Measurements from ENCODE around the gene DLG3. TPM values are rescaled to one million over a fixed set of nuclear protein-coding genes. Genes with fewer than 3 reads are reported as not detected.

Gene DLG3
- total and polyA plus RNA-seq, 10 of the 15 experiments (the other 5 are each of a cell fraction or from before 2014, with no cell fraction given): 1.3 to 32.2 (median 3.9) TPM

DNA sequence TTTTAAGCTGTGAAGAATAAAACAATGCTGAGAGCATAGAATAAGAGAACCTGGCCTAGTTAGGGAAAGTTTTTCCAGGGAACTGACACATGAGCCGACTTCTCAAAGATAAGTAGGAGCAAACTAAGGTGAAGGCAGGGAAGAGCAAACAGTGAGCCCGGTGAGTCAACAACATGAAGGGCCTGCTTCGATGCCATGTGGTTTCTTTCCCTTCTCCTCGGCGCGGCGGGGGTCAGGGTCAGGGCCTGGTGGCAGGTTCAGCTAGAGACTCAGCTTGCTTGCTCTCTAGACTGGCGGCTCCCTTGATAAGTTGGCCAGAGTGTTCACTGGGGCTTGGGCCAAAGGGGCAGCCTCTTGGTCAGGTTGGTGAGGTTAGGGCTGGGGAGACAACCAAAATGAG, 81.1 kb downstream of the DLG3 start:
- H3K79me2 ChIP-seq (ENCODE audit: control insufficient read depth, insufficient read depth, low read length): no peaks in the 10 kb centered on the region
- RAD21 ChIA-PET (ENCODE audit: unreplicated experiment): no interaction called here
- TF ChIP-seq SP1 (IDR thresholded peaks at IDR 0.05; ENCODE audit: low read depth, low read length): no peak
- TF ChIP-seq SMC3 (IDR thresholded peaks at IDR 0.05; ENCODE audit: borderline replicate concordance, low read length): no peak
- in situ Hi-C loops (cut with MboI) (no loop called here), intact Hi-C loops (cut with micrococcal nuclease; ENCODE audit: unreplicated experiment) (no loop called here)
- SMC1A ChIA-PET (ENCODE audit: uncharacterized antibody, unreplicated experiment): no interaction called here
- H3K9ac ChIP-seq (ENCODE audit: control insufficient read depth, insufficient read depth, low read length): no peak overlapping the region
- H3K4me2 ChIP-seq (ENCODE audit: control insufficient read depth, insufficient read depth): no peak overlapping the region
- H3K27ac ChIP-seq (ENCODE audit: control insufficient read depth, insufficient read depth): no peak overlapping the region
- no peak overlapping the region for H3K4me3 ChIP-seq
- BruUV-seq (replicated peaks): no TSS peak
- CTCF ChIA-PET: interaction anchor here (0.9 kb wide), 1 partner anchor 139 kb away, joined by 3 read pairs; no protein-coding TSS in a partner anchor
- H3K27me3 ChIP-seq (replicated peaks in 1 of 2; ENCODE audit: control insufficient read depth in 2 of 2, insufficient read depth in 2 of 2, low read length in 1 of 2): no peaks in the 10 kb centered on the region
- DNase-seq (ENCODE audit: low read depth, low spot score) (no peak), FAIRE-seq (no peak), ATAC-seq (no peak)
- H4K20me1 ChIP-seq (ENCODE audit: control insufficient read depth, insufficient read depth): no peaks in the 10 kb centered on the region
- H3K4me1 ChIP-seq (ENCODE audit: control insufficient read depth, insufficient read depth, low read length): no peaks in the 10 kb centered on the region
- no peak overlapping the region for H2AFZ ChIP-seq (ENCODE audit: control insufficient read depth, low read depth, low read length)
- no peaks in the 10 kb centered on the region; the same call in 2 of the 3 replicates for H3K9me3 ChIP-seq (replicated peaks; ENCODE audit: control insufficient read depth, insufficient read depth, low read length)
- WGBS (ENCODE audit: insufficient coverage, insufficient replicate concordance, low lambda C conversion rate, missing lambda C conversion rate): 50% methylated on average over 8 of the region's 8 CpGs
- POLR2A ChIA-PET: no interaction called here
- H3K36me3 ChIP-seq (ENCODE audit: control insufficient read depth in 2 of 2, insufficient read depth in 2 of 2, low read length in 1 of 2): no peaks in the 10 kb centered on the region

DNA sequence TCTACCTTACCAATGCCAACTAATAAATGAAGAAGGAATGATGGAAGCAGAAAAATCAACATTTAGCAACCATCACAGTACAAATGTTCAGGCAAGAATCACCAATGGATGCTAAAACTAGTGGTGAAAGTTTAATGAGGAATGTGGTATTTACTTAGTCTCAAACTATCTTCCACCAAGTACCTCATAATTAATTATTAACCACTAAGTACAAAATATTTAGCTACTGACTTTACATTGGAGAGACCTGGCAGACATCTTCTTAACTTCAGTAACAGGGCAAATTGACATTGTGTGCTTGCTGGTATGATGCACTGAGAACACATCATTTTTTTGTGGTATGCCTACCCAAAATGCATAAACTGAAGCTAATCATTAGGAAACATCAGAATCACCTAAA, 82.4 kb downstream of the DLG3 start:
- FAIRE-seq (no peak), DNase-seq (ENCODE audit: low read depth, low spot score) (no peak), ATAC-seq (no peak)
- no peaks in the 10 kb centered on the region for H3K36me3 ChIP-seq (ENCODE audit: control insufficient read depth in 2 of 2, insufficient read depth in 2 of 2, low read length in 1 of 2)
- no peak overlapping the region for H3K4me3 ChIP-seq
- no peak overlapping the region for H3K4me2 ChIP-seq (ENCODE audit: control insufficient read depth, insufficient read depth)
- H3K9ac ChIP-seq (ENCODE audit: control insufficient read depth, insufficient read depth, low read length): no peak overlapping the region
- H3K27ac ChIP-seq (ENCODE audit: control insufficient read depth, insufficient read depth): no peak overlapping the region
- H2AFZ ChIP-seq (ENCODE audit: control insufficient read depth, low read depth, low read length): no peak overlapping the region
- H3K27me3 ChIP-seq (replicated peaks in 1 of 2; ENCODE audit: control insufficient read depth in 2 of 2, insufficient read depth in 2 of 2, low read length in 1 of 2): no peaks in the 10 kb centered on the region
- no peaks in the 10 kb centered on the region for H3K4me1 ChIP-seq (ENCODE audit: control insufficient read depth, insufficient read depth, low read length)
- no TSS peak for BruUV-seq (replicated peaks)
- no peaks in the 10 kb centered on the region for H4K20me1 ChIP-seq (ENCODE audit: control insufficient read depth, insufficient read depth)
- H3K9me3 ChIP-seq (replicated peaks; ENCODE audit: control insufficient read depth, insufficient read depth, low read length): no peaks in the 10 kb centered on the region
- no peaks in the 10 kb centered on the region for H3K79me2 ChIP-seq (ENCODE audit: control insufficient read depth, insufficient read depth, low read length)
- ChIA-PET RAD21 (ENCODE audit: unreplicated experiment) (interaction anchor here (0.7 kb wide), 1 partner anchor 17 kb away, joined by 3 read pairs; no protein-coding TSS in a partner anchor), CTCF (no interaction called here), POLR2A (no interaction called here), SMC1A (ENCODE audit: uncharacterized antibody, unreplicated experiment) (no interaction called here)
- intact Hi-C loops (cut with micrococcal nuclease; ENCODE audit: unreplicated experiment) (no loop called here), in situ Hi-C loops (cut with MboI) (no loop called here)
- TF ChIP-seq SPI1 (IDR thresholded peaks at IDR 0.05; ENCODE audit: borderline replicate concordance, insufficient read depth, low read depth, low read length) (no peak), TAF1 (IDR thresholded peaks at IDR 0.05; ENCODE audit: borderline replicate concordance, low read depth, low read length) (no peak), SMARCA5 (IDR thresholded peaks at IDR 0.05) (no peak)
- TF ChIP-seq, protein P1, sequence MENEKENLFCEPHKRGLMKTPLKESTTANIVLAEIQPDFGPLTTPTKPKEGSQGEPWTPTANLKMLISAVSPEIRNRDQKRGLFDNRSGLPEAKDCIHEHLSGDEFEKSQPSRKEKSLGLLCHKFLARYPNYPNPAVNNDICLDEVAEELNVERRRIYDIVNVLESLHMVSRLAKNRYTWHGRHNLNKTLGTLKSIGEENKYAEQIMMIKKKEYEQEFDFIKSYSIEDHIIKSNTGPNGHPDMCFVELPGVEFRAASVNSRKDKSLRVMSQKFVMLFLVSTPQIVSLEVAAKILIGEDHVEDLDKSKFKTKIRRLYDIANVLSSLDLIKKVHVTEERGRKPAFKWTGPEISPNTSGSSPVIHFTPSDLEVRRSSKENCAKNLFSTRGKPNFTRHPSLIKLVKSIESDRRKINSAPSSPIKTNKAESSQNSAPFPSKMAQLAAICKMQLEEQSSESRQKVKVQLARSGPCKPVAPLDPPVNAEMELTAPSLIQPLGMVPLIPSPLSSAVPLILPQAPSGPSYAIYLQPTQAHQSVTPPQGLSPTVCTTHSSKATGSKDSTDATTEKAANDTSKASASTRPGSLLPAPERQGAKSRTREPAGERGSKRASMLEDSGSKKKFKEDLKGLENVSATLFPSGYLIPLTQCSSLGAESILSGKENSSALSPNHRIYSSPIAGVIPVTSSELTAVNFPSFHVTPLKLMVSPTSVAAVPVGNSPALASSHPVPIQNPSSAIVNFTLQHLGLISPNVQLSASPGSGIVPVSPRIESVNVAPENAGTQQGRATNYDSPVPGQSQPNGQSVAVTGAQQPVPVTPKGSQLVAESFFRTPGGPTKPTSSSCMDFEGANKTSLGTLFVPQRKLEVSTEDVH (IDR thresholded peaks at IDR 0.05; ENCODE audit: low read depth, partially characterized antibody): no peak
- TF ChIP-seq, protein P2, sequence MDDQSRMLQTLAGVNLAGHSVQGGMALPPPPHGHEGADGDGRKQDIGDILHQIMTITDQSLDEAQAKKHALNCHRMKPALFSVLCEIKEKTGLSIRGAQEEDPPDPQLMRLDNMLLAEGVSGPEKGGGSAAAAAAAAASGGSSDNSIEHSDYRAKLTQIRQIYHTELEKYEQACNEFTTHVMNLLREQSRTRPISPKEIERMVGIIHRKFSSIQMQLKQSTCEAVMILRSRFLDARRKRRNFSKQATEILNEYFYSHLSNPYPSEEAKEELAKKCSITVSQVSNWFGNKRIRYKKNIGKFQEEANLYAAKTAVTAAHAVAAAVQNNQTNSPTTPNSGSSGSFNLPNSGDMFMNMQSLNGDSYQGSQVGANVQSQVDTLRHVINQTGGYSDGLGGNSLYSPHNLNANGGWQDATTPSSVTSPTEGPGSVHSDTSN (IDR thresholded peaks at IDR 0.05; ENCODE audit: insufficient replicate concordance, low read depth, low read length): no peak
- TF ChIP-seq, protein P3, sequence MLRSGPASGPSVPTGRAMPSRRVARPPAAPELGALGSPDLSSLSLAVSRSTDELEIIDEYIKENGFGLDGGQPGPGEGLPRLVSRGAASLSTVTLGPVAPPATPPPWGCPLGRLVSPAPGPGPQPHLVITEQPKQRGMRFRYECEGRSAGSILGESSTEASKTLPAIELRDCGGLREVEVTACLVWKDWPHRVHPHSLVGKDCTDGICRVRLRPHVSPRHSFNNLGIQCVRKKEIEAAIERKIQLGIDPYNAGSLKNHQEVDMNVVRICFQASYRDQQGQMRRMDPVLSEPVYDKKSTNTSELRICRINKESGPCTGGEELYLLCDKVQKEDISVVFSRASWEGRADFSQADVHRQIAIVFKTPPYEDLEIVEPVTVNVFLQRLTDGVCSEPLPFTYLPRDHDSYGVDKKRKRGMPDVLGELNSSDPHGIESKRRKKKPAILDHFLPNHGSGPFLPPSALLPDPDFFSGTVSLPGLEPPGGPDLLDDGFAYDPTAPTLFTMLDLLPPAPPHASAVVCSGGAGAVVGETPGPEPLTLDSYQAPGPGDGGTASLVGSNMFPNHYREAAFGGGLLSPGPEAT (IDR thresholded peaks at IDR 0.05; ENCODE audit: low read depth): no peak
- TF ChIP-seq, protein P4, sequence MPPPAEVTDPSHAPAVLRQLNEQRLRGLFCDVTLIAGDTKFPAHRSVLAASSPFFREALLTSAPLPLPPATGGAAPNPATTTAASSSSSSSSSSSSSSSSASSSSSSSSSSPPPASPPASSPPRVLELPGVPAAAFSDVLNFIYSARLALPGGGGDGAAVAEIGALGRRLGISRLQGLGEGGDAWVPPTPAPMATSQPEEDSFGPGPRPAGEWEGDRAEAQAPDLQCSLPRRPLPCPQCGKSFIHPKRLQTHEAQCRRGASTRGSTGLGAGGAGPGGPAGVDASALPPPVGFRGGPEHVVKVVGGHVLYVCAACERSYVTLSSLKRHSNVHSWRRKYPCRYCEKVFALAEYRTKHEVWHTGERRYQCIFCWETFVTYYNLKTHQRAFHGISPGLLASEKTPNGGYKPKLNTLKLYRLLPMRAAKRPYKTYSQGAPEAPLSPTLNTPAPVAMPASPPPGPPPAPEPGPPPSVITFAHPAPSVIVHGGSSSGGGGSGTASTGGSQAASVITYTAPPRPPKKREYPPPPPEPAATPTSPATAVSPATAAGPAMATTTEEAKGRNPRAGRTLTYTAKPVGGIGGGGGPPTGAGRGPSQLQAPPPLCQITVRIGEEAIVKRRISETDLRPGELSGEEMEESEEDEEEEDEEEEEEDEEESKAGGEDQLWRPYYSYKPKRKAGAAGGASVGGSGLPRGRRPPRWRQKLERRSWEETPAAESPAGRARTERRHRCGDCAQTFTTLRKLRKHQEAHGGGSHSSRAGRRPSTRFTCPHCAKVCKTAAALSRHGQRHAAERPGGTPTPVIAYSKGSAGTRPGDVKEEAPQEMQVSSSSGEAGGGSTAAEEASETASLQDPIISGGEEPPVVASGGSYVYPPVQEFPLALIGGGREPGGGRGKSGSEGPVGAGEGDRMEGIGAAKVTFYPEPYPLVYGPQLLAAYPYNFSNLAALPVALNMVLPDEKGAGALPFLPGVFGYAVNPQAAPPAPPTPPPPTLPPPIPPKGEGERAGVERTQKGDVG (CRISPR knock-in tag; IDR thresholded peaks at IDR 0.05): no peak
